ENCODE results near the gene S100A7. TPM values are rescaled to one million over a fixed set of nuclear protein-coding genes. Genes with fewer than 3 reads are reported as not detected.

The S100A7 gene
- polyA plus RNA-seq, 3 donors: not detected

- H3K27me3 ChIP-seq (ENCODE audit: control insufficient read depth in 2 of 2, insufficient read depth in 2 of 2, low read length in 2 of 2): peaks cover 0 to 10% of the 10 kb centered on the region in 2 donors
- Mint-ChIP-seq H3K9me3 (peaks cover 10 to 26% (median 23%) of the 10 kb centered on the region in 7 donors), H3K27me3 (ENCODE audit: low read depth in 3 of 3) (peaks cover 14 to 25% (median 24%) of the 10 kb centered on the region in 3 donors), H3K4me3 (no peak overlapping the region), H3K27ac (no peak overlapping the region), H3K4me1 (no peaks in the 10 kb centered on the region), H3K36me3 (peaks cover 0 to 5% of the 10 kb centered on the region in 2 donors)
- no peak overlapping the region for H3K27ac ChIP-seq (ENCODE audit: low read depth in 1 of 2, low read length in 2 of 2)
- no peak overlapping the region for H3K9ac ChIP-seq (ENCODE audit: insufficient read depth, low read length, poor library complexity, severe bottlenecking)
- H3K4me3 ChIP-seq (replicated peaks in 1 of 3; ENCODE audit: low read depth in 2 of 3, low read length in 3 of 3): no peak overlapping the region
- 84% methylated on average over 3 of the region's 4 CpGs for WGBS (ENCODE audit: insufficient coverage)
- intact Hi-C loops (cut with micrococcal nuclease): no loop called here
- no peak overlapping the region for H3K4me2 ChIP-seq (replicated peaks; ENCODE audit: extremely low read depth, low read length, poor library complexity, severe bottlenecking)
- TF ChIP-seq CTCF (IDR thresholded peaks at IDR 0.05): no peak
- no peaks in the 10 kb centered on the region for H3K79me2 ChIP-seq (ENCODE audit: insufficient read depth, low read length)
- no peak for DNase-seq
- no peaks in the 10 kb centered on the region for H3K36me3 ChIP-seq (replicated peaks in 1 of 2; ENCODE audit: control insufficient read depth in 1 of 2, insufficient read depth in 2 of 2, low read length in 2 of 2)
- H4K20me1 ChIP-seq (ENCODE audit: insufficient read depth, low read length): no peaks in the 10 kb centered on the region
- no peak overlapping the region for H2AFZ ChIP-seq (ENCODE audit: insufficient read depth, low read depth, low read length, poor library complexity, severe bottlenecking)
- H3K9me3 ChIP-seq (replicated peaks in 1 of 2; ENCODE audit: control insufficient read depth in 1 of 2, insufficient read depth in 1 of 2, low read length in 2 of 2): peaks cover 20 to 24% of the 10 kb centered on the region in 2 donors
- no peaks in the 10 kb centered on the region for H3K4me1 ChIP-seq (ENCODE audit: control insufficient read depth in 1 of 2, insufficient read depth in 2 of 2, low read length in 2 of 2)
These were observed 16.1 kb upstream of the S100A7 start for GRCh38 chr1:153476491-153477093.

GRCh38 chr1:153475282-153475681, 14.8 kb upstream of the S100A7 start:
- intact Hi-C loops (cut with micrococcal nuclease): no loop called here
- Histone ChIP-seq H3K79me2 (ENCODE audit: insufficient read depth, low read length) (no peaks in the 10 kb centered on the region), H3K9me3 (replicated peaks in 1 of 2; ENCODE audit: control insufficient read depth in 1 of 2, insufficient read depth in 1 of 2, low read length in 2 of 2) (peaks cover 26 to 32% of the 10 kb centered on the region in 2 donors), H3K9ac (ENCODE audit: insufficient read depth, low read length, poor library complexity, severe bottlenecking) (no peak overlapping the region), H3K27me3 (ENCODE audit: control insufficient read depth in 2 of 2, insufficient read depth in 2 of 2, low read length in 2 of 2) (peaks cover 0 to 6% of the 10 kb centered on the region in 2 donors), H4K20me1 (ENCODE audit: insufficient read depth, low read length) (no peaks in the 10 kb centered on the region), H3K4me1 (ENCODE audit: control insufficient read depth in 1 of 2, insufficient read depth in 2 of 2, low read length in 2 of 2) (peaks cover 0 to 7% of the 10 kb centered on the region in 2 donors), H3K4me3 (replicated peaks in 1 of 3; ENCODE audit: low read depth in 2 of 3, low read length in 3 of 3) (no peak overlapping the region), H3K27ac (ENCODE audit: low read depth in 1 of 2, low read length in 2 of 2) (no peak overlapping the region), H3K4me2 (replicated peaks; ENCODE audit: extremely low read depth, low read length, poor library complexity, severe bottlenecking) (no peak overlapping the region), H2AFZ (ENCODE audit: insufficient read depth, low read depth, low read length, poor library complexity, severe bottlenecking) (no peak overlapping the region), H3K36me3 (replicated peaks in 1 of 2; ENCODE audit: control insufficient read depth in 1 of 2, insufficient read depth in 2 of 2, low read length in 2 of 2) (no peaks in the 10 kb centered on the region)
- peaks cover 7% of the 10 kb centered on the region for H3K4me1 Mint-ChIP-seq
- peaks cover 4 to 22% (median 16%) of the 10 kb centered on the region in 3 donors for H3K27me3 Mint-ChIP-seq (ENCODE audit: low read depth in 3 of 3)
- no peak overlapping the region for H3K4me3 Mint-ChIP-seq
- H3K9me3 Mint-ChIP-seq: peaks cover 15 to 36% (median 31%) of the 10 kb centered on the region in 7 donors
- H3K27ac Mint-ChIP-seq: no peak overlapping the region
- 100% methylated on average over 1 of the region's 2 CpGs for WGBS (ENCODE audit: insufficient coverage)
- no peak for TF ChIP-seq CTCF (IDR thresholded peaks at IDR 0.05)
- DNase-seq: no peak
- peaks cover 0 to 5% of the 10 kb centered on the region in 2 donors for H3K36me3 Mint-ChIP-seq

Measured in CD14-positive monocyte (primary cell).